Smooth muscle cell (in vitro differentiated cells): ENCODE data around the gene COL11A2. TPM values are rescaled to one million over a fixed set of nuclear protein-coding genes. Genes with fewer than 3 reads are reported as not detected.

Experiments
- DNase-seq: peaks from one replicate; lab custom pipeline; 2025; ENCODE audit not compliant: unreplicated experiment; lab: John Stamatoyannopoulos, UW
- H2AFZ ChIP-seq: fragments of 200-600 bp; sonication (generic); 2 replicates; pipeline ENCODE4 v1.6.0; 2016; ENCODE audit warnings: antibody characterized with exemption, low read depth, mild to moderate bottlenecking
- H3F3A ChIP-seq: fragments of 200-600 bp; sonication (generic); 2 replicates; pipeline ENCODE4 v1.6.0; 2017; ENCODE audit warnings: antibody characterized with exemption, low read depth
- H3K27ac ChIP-seq: fragments of 200-600 bp; sonication (generic); 2 replicates; pipeline ENCODE4 v1.5.1; 2016; ENCODE audit warnings: low read depth, mild to moderate bottlenecking
- H3K27me3 ChIP-seq: fragments of 200-600 bp; sonication (generic); 2 replicates; pipeline ENCODE4 v1.6.1; 2016; ENCODE audit warnings: low read depth, mild to moderate bottlenecking
- H3K36me3 ChIP-seq: fragments of 200-600 bp; sonication (generic); 2 replicates; pipeline ENCODE4 v1.5.1; 2016; ENCODE audit warnings: low read depth
- H3K4me1 ChIP-seq: fragments of 200-600 bp; sonication (generic); 2 replicates; pipeline ENCODE4 v1.5.1; 2016; ENCODE audit warnings: low read depth
- H3K4me2 ChIP-seq: fragments of 200-600 bp; sonication (generic); 2 replicates; pipeline ENCODE4 v1.6.0; 2016; ENCODE audit warnings: mild to moderate bottlenecking
- H3K4me3 ChIP-seq: fragments of 200-600 bp; sonication (generic); 2 replicates; pipeline ENCODE4 v1.5.1; 2016; ENCODE audit warnings: mild to moderate bottlenecking
- H3K79me2 ChIP-seq: fragments of 200-600 bp; sonication (generic); 2 replicates; pipeline ENCODE4 v1.6.0; 2016; ENCODE audit warnings: low read depth, mild to moderate bottlenecking
- H3K9ac ChIP-seq: fragments of 200-600 bp; sonication (generic); 2 replicates; pipeline ENCODE4 v1.6.0; 2016; ENCODE audit warnings: low read depth
- H3K9me3 ChIP-seq: fragments of 200-600 bp; sonication (generic); replicated peaks from 2 replicates; pipeline ENCODE4 v1.5.1; 2016; ENCODE audit warnings: low read depth
- H4K20me1 ChIP-seq: fragments of 200-600 bp; sonication (generic); 2 replicates; pipeline ENCODE4 v1.6.0; 2016; ENCODE audit warnings: low read depth
- CTCF ChIP-seq: fragments of 200-600 bp; sonication (generic); IDR thresholded peaks from 2 replicates; pipeline ENCODE4 v1.5.1; 2017; ENCODE audit warnings: borderline replicate concordance, mild to moderate bottlenecking, antibody characterized with exemption; ENCODE audit not compliant: insufficient read depth, poor library complexity, severe bottlenecking
- WGBS: methylation state at CpG from one replicate; pipeline ENCODE4 v1.1.7; 2016; ENCODE audit warnings: low lambda C conversion rate; 5-methylcytosine and 5-hydroxymethylcytosine counted together
- polyA plus RNA-seq: library from polyadenylated mRNA; unstranded; fragments of >200 nt; fragmentation: Nextera tagmentation; extraction: Ambion mirVana; gene quantifications from 2 replicates; pipeline ENCODE4 v1.2.1, GENCODE V29; 2016
- total RNA-seq: library from RNA; depleted of rRNA; stranded (reverse); fragments of >200 nt; gene quantifications from 2 replicates; pipeline ENCODE4 v1.2.3, GENCODE V29; 2014

The COL11A2 gene
- total and polyA plus RNA-seq, 2 experiments from 2014 or later, result 0.36 to 1.2 TPM

GRCh38 chr6:33211666-33212422, 19.6 kb upstream of the COL11A2 start:
- Histone ChIP-seq H3K4me2 (peak overlapping the region; percentile 85), H4K20me1 (peaks cover 6% of the 10 kb centered on the region), H3K4me1 (peaks cover 15% of the 10 kb centered on the region), H3K9ac (no peak overlapping the region), H3F3A (peaks cover 7% of the 10 kb centered on the region), H3K4me3 (no peak overlapping the region), H3K27me3 (peaks cover 5% of the 10 kb centered on the region), H3K27ac (no peak overlapping the region), H3K36me3 (no peaks in the 10 kb centered on the region), H3K9me3 (no peaks in the 10 kb centered on the region), H3K79me2 (no peaks in the 10 kb centered on the region), H2AFZ (no peak overlapping the region)
- WGBS, result 76% methylated on average over 18 of the region's 18 CpGs
- DNase-seq, result no peak
- TF ChIP-seq CTCF, result no peak

- TF ChIP-seq CTCF, result no peak
- no peaks in the 10 kb centered on the region for H3K79me2 ChIP-seq
- no peaks in the 10 kb centered on the region for H3K9me3 ChIP-seq
- H3K4me1 ChIP-seq, result peaks cover 21% of the 10 kb centered on the region
- DNase-seq, result no peak
- H2AFZ ChIP-seq, result no peak overlapping the region
- peaks cover 5% of the 10 kb centered on the region for H3K27me3 ChIP-seq
- H3K4me2 ChIP-seq, result no peak overlapping the region
- no peak overlapping the region for H3K9ac ChIP-seq
- WGBS, result 91% methylated on average over 11 of the region's 17 CpGs
- peaks cover 12% of the 10 kb centered on the region for H3F3A ChIP-seq
- peaks cover 6% of the 10 kb centered on the region for H4K20me1 ChIP-seq
- H3K4me3 ChIP-seq, result no peak overlapping the region
- no peaks in the 10 kb centered on the region for H3K36me3 ChIP-seq
- no peak overlapping the region for H3K27ac ChIP-seq
These were observed 18.9 kb upstream of the COL11A2 start for GRCh38 chr6:33211136-33211535.

- no peak overlapping the region for H3K9ac ChIP-seq
- no peak for DNase-seq
- peaks cover 5% of the 10 kb centered on the region for H3K27me3 ChIP-seq
- WGBS, result 96% methylated on average over 10 of the region's 10 CpGs
- no peak for TF ChIP-seq CTCF
- H3K4me2 ChIP-seq, result no peak overlapping the region
- H4K20me1 ChIP-seq, result peaks cover 6% of the 10 kb centered on the region
- H3K27ac ChIP-seq, result no peak overlapping the region
- no peaks in the 10 kb centered on the region for H3K79me2 ChIP-seq
- no peaks in the 10 kb centered on the region for H3K9me3 ChIP-seq
- no peak overlapping the region for H2AFZ ChIP-seq
- H3K36me3 ChIP-seq, result no peaks in the 10 kb centered on the region
- H3F3A ChIP-seq, result peaks cover 15% of the 10 kb centered on the region
- no peak overlapping the region for H3K4me3 ChIP-seq
- H3K4me1 ChIP-seq, result peaks cover 33% of the 10 kb centered on the region
These were observed 17.6 kb upstream of the COL11A2 start for GRCh38 chr6:33209856-33210255.
